ENCODE data around the gene USP22. TPM values are rescaled to one million over a fixed set of nuclear protein-coding genes. Genes with fewer than 3 reads are reported as not detected.

Gene USP22
- total RNA-seq, 1 donor from 2014 or later: 257 TPM

GRCh38 chr17:21029036-21029435 lies 13.8 kb downstream of the USP22 start:
- Mint-ChIP-seq H3K36me3 (ENCODE audit: unreplicated experiment) (peaks cover 18% of the 10 kb centered on the region), H3K4me1 (ENCODE audit: unreplicated experiment) (peaks cover 45% of the 10 kb centered on the region), H3K9me3 (ENCODE audit: unreplicated experiment) (no peaks in the 10 kb centered on the region), H3K4me3 (ENCODE audit: unreplicated experiment) (no peak overlapping the region), H3K27ac (ENCODE audit: unreplicated experiment) (peak overlapping the region; percentile 46), H3K27me3 (ENCODE audit: unreplicated experiment) (no peaks in the 10 kb centered on the region)
- TF ChIP-seq CTCF (IDR thresholded peaks at IDR 0.05): no peak
- no peak for DNase-seq (ENCODE audit: extremely low spot score, unreplicated experiment)

DNA sequence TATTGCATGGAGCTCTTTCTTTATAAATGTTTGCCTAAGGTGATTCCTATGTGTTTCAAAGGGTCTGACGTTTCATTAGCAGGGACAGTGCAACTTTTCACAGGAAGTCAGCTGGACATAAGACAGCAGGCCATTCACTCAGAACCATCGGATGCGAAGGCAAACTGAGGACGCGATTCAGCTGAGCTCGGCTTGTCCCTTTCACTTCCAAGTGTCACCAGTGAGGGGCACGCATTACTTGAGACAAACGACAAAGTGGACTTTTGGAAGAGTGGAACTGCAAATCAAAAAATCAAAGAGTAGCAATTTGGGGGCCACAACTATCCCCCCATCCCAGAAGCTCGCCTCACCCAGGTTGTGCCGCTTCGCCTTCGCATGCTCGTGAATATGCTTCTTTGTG lies 14.6 kb downstream of the USP22 start:
- Mint-ChIP-seq H3K27me3 (ENCODE audit: unreplicated experiment) (no peaks in the 10 kb centered on the region), H3K9me3 (ENCODE audit: unreplicated experiment) (no peaks in the 10 kb centered on the region), H3K27ac (ENCODE audit: unreplicated experiment) (peak overlapping the region; percentile 9), H3K4me1 (ENCODE audit: unreplicated experiment) (peaks cover 42% of the 10 kb centered on the region), H3K4me3 (ENCODE audit: unreplicated experiment) (no peak overlapping the region), H3K36me3 (ENCODE audit: unreplicated experiment) (peaks cover 18% of the 10 kb centered on the region)
- DNase-seq (ENCODE audit: extremely low spot score, unreplicated experiment): no peak
- no peak for TF ChIP-seq CTCF (IDR thresholded peaks at IDR 0.05)

- DNase-seq (ENCODE audit: extremely low spot score, unreplicated experiment): no peak
Measured at GRCh38 chr17:21027031-21027430, 15.8 kb downstream of the USP22 start.

DNA sequence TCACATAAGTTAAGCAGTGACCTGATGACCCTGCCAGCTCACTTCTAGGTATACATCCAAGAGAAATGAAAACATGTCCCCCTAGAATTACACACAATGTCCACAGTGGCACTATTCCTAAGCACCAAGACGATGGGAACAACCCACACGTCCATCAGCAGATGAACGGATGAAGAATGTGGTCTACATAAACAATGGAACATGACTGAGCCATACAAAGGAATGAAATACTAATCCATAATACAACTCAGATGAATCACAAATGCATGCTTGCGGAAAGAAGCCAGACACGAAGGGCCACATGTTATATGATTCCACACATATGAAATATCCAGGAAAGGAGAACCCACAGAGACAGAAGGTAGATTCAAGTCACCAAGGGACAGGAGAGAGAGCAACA lies 17.4 kb downstream of the USP22 start:
- Mint-ChIP-seq H3K36me3 (ENCODE audit: unreplicated experiment) (peaks cover 22% of the 10 kb centered on the region), H3K9me3 (ENCODE audit: unreplicated experiment) (no peaks in the 10 kb centered on the region), H3K27me3 (ENCODE audit: unreplicated experiment) (no peaks in the 10 kb centered on the region), H3K27ac (ENCODE audit: unreplicated experiment) (no peak overlapping the region), H3K4me1 (ENCODE audit: unreplicated experiment) (peaks cover 30% of the 10 kb centered on the region), H3K4me3 (ENCODE audit: unreplicated experiment) (no peak overlapping the region)
- no peak for DNase-seq (ENCODE audit: extremely low spot score, unreplicated experiment)
- no peak for TF ChIP-seq CTCF (IDR thresholded peaks at IDR 0.05)

More at GRCh38 chr17:21027031-21027430, 15.8 kb downstream of the USP22 start:
- Mint-ChIP-seq H3K27ac (ENCODE audit: unreplicated experiment) (no peak overlapping the region), H3K36me3 (ENCODE audit: unreplicated experiment) (peaks cover 22% of the 10 kb centered on the region), H3K4me3 (ENCODE audit: unreplicated experiment) (no peak overlapping the region), H3K4me1 (ENCODE audit: unreplicated experiment) (peaks cover 34% of the 10 kb centered on the region), H3K9me3 (ENCODE audit: unreplicated experiment) (no peaks in the 10 kb centered on the region), H3K27me3 (ENCODE audit: unreplicated experiment) (no peaks in the 10 kb centered on the region)
- TF ChIP-seq CTCF (IDR thresholded peaks at IDR 0.05): no peak

- TF ChIP-seq CTCF (IDR thresholded peaks at IDR 0.05): no peak
- no peaks in the 10 kb centered on the region for H3K9me3 Mint-ChIP-seq (ENCODE audit: unreplicated experiment)
- H3K36me3 Mint-ChIP-seq (ENCODE audit: unreplicated experiment): peaks cover 37% of the 10 kb centered on the region
- no peak for DNase-seq (ENCODE audit: extremely low spot score, unreplicated experiment)
- H3K4me3 Mint-ChIP-seq (ENCODE audit: unreplicated experiment): no peak overlapping the region
- no peaks in the 10 kb centered on the region for H3K27me3 Mint-ChIP-seq (ENCODE audit: unreplicated experiment)
- H3K27ac Mint-ChIP-seq (ENCODE audit: unreplicated experiment): no peak overlapping the region
- peaks cover 22% of the 10 kb centered on the region for H3K4me1 Mint-ChIP-seq (ENCODE audit: unreplicated experiment)
Measured at GRCh38 chr17:21024024-21024423, 18.8 kb downstream of the USP22 start.

Measured in osteocyte (in vitro differentiated cells).